Adrenal gland (tissue), 5 donors: Measurements from ENCODE around the gene IL1A.

Experiments used
- POLR2A ChIP-seq, 2 donors: fragments of 450-650 bp; IDR thresholded peaks; one replicate each; pipeline ENCODE4 v1.6.1; 2017; ENCODE audit warnings: antibody characterized with exemption in 2 of 2, mild to moderate bottlenecking in 2 of 2, moderate library complexity in 1 of 2
- TF ChIP-seq, protein P1 (sequence below), 6 experiments: fragments of 450-650 bp in 4 of 6; fragments of 200-600 bp in 2 of 6; sonication (generic) in 1 of 6; IDR thresholded peaks; 1 replicate in 5 of 6; 2 replicates in 1 of 6; pipeline versions ENCODE4 v1.5.1 to v1.8.0; 2016 to 2021; ENCODE audit warnings: antibody characterized with exemption in 6 of 6, mild to moderate bottlenecking in 2 of 6, moderate library complexity in 1 of 6
- donor health status: DM: no; HTN: no; CAD: no.

- no peak for TF ChIP-seq POLR2A (IDR thresholded peaks at IDR 0.05)
- TF ChIP-seq, protein P1, sequence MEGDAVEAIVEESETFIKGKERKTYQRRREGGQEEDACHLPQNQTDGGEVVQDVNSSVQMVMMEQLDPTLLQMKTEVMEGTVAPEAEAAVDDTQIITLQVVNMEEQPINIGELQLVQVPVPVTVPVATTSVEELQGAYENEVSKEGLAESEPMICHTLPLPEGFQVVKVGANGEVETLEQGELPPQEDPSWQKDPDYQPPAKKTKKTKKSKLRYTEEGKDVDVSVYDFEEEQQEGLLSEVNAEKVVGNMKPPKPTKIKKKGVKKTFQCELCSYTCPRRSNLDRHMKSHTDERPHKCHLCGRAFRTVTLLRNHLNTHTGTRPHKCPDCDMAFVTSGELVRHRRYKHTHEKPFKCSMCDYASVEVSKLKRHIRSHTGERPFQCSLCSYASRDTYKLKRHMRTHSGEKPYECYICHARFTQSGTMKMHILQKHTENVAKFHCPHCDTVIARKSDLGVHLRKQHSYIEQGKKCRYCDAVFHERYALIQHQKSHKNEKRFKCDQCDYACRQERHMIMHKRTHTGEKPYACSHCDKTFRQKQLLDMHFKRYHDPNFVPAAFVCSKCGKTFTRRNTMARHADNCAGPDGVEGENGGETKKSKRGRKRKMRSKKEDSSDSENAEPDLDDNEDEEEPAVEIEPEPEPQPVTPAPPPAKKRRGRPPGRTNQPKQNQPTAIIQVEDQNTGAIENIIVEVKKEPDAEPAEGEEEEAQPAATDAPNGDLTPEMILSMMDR (IDR thresholded peaks at IDR 0.05) = no peak
Observed at GRCh38 chr2:112827604-112828185, 43.4 kb upstream of the IL1A start.
